GM19351 (cell line): ENCODE results near the gene CCDC182.

Experiments used
- ATAC-seq: cut with Tn5 transposase; IDR thresholded peaks from one replicate; pipeline ENCODE4 v1.9.1; 2021; ENCODE audit warnings: mild to moderate bottlenecking, moderate library complexity; ENCODE audit not compliant: unreplicated experiment

Gene CCDC182

GRCh38 chr17:57701124-57701523, 44.0 kb downstream of the CCDC182 start:
- no peak for ATAC-seq

GRCh38 chr17:57699751-57700219, 45.3 kb downstream of the CCDC182 start:
- ATAC-seq = no peak

- no peak for ATAC-seq
Measured at GRCh38 chr17:57697891-57698711, 47.0 kb downstream of the CCDC182 start.

GRCh38 chr17:57697197-57697596, 47.9 kb downstream of the CCDC182 start:
- ATAC-seq = no peak

GRCh38 chr17:57696050-57696449, 49.0 kb downstream of the CCDC182 start:
- no peak for ATAC-seq
